DND-41 (cell line): ENCODE measurements around the gene C6orf47.

Experiments used
- ATAC-seq: fragments of 200-7000 bp; cut with Tn5 transposase; 3 replicates; pipeline ENCODE4 v1.9.1; 2021; ENCODE audit warnings: low read depth; ENCODE audit not compliant: insufficient read depth
- DNase-seq: peaks from one replicate; pipeline ENCODE4 v3.0.0-alpha.2; 2020
- H2AFZ ChIP-seq: 2 replicates; pipeline ENCODE4 v1.6.0; 2012; ENCODE audit warnings: low read depth, low read length
- H3K27ac ChIP-seq: 2 replicates; pipeline ENCODE4 v1.5.1; 2012; ENCODE audit warnings: low read length, inconsistent platforms
- H3K27me3 ChIP-seq: fragments of 200-600 bp; sonication (generic); 2 replicates; pipeline ENCODE4 v1.6.0; 2012; ENCODE audit warnings: low read length, mild to moderate bottlenecking, inconsistent platforms; ENCODE audit not compliant: insufficient read depth, poor library complexity
- H3K36me3 ChIP-seq: 2 replicates; pipeline ENCODE4 v1.5.1; 2012; ENCODE audit warnings: low read length, inconsistent platforms; ENCODE audit not compliant: insufficient read depth
- H3K4me1 ChIP-seq: 2 replicates; pipeline ENCODE4 v1.5.1; 2012; ENCODE audit warnings: mild to moderate bottlenecking, low read length; ENCODE audit not compliant: insufficient read depth
- H3K4me2 ChIP-seq: 2 replicates; pipeline ENCODE4 v1.6.0; 2012; ENCODE audit warnings: mild to moderate bottlenecking, moderate library complexity, low read length, inconsistent platforms; ENCODE audit not compliant: insufficient read depth
- H3K4me3 ChIP-seq, 2 experiments: fragments of 200-600 bp in 1 of 2; shearing (Covaris generic) in 1 of 2; 2 replicates each; pipeline ENCODE4 v1.5.1; 2012 to 2016; ENCODE audit warnings: inconsistent platforms in 2 of 2, low read length in 2 of 2, mild to moderate bottlenecking in 2 of 2, low read depth in 1 of 2, moderate library complexity in 1 of 2
- H3K79me2 ChIP-seq: 2 replicates; pipeline ENCODE4 v1.6.0; 2012; ENCODE audit warnings: low read length, inconsistent platforms; ENCODE audit not compliant: insufficient read depth
- H3K9ac ChIP-seq: 2 replicates; pipeline ENCODE4 v1.6.0; 2012; ENCODE audit warnings: low read depth, mild to moderate bottlenecking, inconsistent platforms, low read length, moderate library complexity
- H3K9me3 ChIP-seq: 2 replicates; pipeline ENCODE4 v1.5.1; 2012; ENCODE audit warnings: low read length, moderate library complexity, mild to moderate bottlenecking, inconsistent platforms; ENCODE audit not compliant: insufficient read depth, severe bottlenecking
- H4K20me1 ChIP-seq: 2 replicates; pipeline ENCODE4 v1.6.0; 2012; ENCODE audit warnings: low read length; ENCODE audit not compliant: insufficient read depth
- CTCF ChIP-seq: IDR thresholded peaks from 2 replicates; pipeline ENCODE4 v1.5.1; 2012; ENCODE audit warnings: borderline replicate concordance, low read length, moderate library complexity, mild to moderate bottlenecking; ENCODE audit not compliant: poor library complexity, severe bottlenecking; ENCODE audit errors: extremely low read depth
- EZH2 ChIP-seq: IDR thresholded peaks from 3 replicates; pipeline ENCODE4 v1.6.1; 2012; ENCODE audit warnings: borderline replicate concordance, low read depth, mild to moderate bottlenecking, moderate library complexity, low read length, inconsistent platforms; ENCODE audit not compliant: severe bottlenecking

C6orf47 gene

GRCh38 chr6:31677955-31678354 is 17.4 kb upstream of the C6orf47 start:
- Histone ChIP-seq H3K27ac (no peak overlapping the region), H3K9ac (no peak overlapping the region), H3K9me3 (no peaks in the 10 kb centered on the region), H4K20me1 (no peaks in the 10 kb centered on the region), H3K27me3 (no peaks in the 10 kb centered on the region), H3K4me2 (no peak overlapping the region), H3K79me2 (no peaks in the 10 kb centered on the region), H3K4me3 (no peak overlapping the region), H3K36me3 (peaks cover 5% of the 10 kb centered on the region; the same call in 1 of the 2 replicates), H3K4me1 (no peaks in the 10 kb centered on the region), H2AFZ (no peak overlapping the region)
- TF ChIP-seq CTCF (no peak), EZH2 (no peak)
- DNase-seq (no peak), ATAC-seq (no peak)

- Histone ChIP-seq H3K9ac (no peak overlapping the region), H3K27ac (no peak overlapping the region), H3K36me3 (peaks cover 12% of the 10 kb centered on the region), H3K27me3 (no peaks in the 10 kb centered on the region), H3K4me2 (no peak overlapping the region), H3K4me1 (no peaks in the 10 kb centered on the region), H3K4me3 (no peak overlapping the region), H4K20me1 (no peaks in the 10 kb centered on the region), H2AFZ (no peak overlapping the region), H3K79me2 (no peaks in the 10 kb centered on the region), H3K9me3 (no peaks in the 10 kb centered on the region)
- ATAC-seq = no peak
- no peak for DNase-seq
- TF ChIP-seq EZH2 = no peak
- no peak for TF ChIP-seq CTCF
These were observed 16.3 kb upstream of the C6orf47 start for GRCh38 chr6:31676904-31677303.

- Histone ChIP-seq H3K27me3 (no peaks in the 10 kb centered on the region), H3K4me1 (no peaks in the 10 kb centered on the region), H3K27ac (no peak overlapping the region), H3K36me3 (peaks cover 17% of the 10 kb centered on the region), H3K9ac (no peak overlapping the region), H3K79me2 (no peaks in the 10 kb centered on the region), H3K4me3 (no peak overlapping the region), H2AFZ (no peak overlapping the region), H3K4me2 (no peak overlapping the region), H4K20me1 (no peaks in the 10 kb centered on the region), H3K9me3 (no peaks in the 10 kb centered on the region)
- DNase-seq (no peak), ATAC-seq (no peak)
- TF ChIP-seq EZH2 (no peak), CTCF (no peak)
These were observed 15.8 kb upstream of the C6orf47 start for GRCh38 chr6:31676322-31676903.
